GM18873 (cell line): ENCODE measurements around the gene NUDC.
"Not testable (repeated sequence)": the region's sequence is repeated elsewhere in the genome, so short reads cannot be mapped to it uniquely, and the experiment has no call there.

Source experiments
- ATAC-seq: cut with Tn5 transposase; IDR thresholded peaks from one replicate; pipeline ENCODE4 v1.9.1; 2021; ENCODE audit warnings: mild to moderate bottlenecking, moderate library complexity, moderate number of reproducible peaks; ENCODE audit not compliant: unreplicated experiment, low FRiP score

The NUDC gene

GRCh38 chr1:26981146-26981846, 59.8 kb downstream of the NUDC start:
- no peak for ATAC-seq

- ATAC-seq: no peak
Measured at GRCh38 chr1:26983863-26984262, 62.3 kb downstream of the NUDC start.

DNA sequence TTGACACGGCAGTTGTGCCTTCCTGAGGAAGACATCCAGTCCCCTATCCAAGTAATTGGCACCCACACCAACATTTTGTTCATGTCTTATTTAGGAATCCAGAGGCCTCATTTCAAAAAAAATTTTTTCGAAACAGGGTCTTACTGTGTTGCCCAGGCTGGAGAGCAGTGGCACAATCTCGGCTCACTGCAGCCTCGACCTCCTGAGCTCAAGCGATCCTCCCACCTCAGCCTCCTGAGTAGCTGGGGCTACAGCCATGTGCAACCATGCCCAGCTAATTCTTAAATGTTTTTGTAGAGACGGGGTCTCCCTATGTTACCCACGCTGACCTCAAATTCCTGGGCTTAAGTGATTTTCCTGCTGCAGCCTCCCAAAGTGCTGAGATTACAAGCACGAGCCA, 62.7 kb downstream of the NUDC start:
- no peak for ATAC-seq

DNA sequence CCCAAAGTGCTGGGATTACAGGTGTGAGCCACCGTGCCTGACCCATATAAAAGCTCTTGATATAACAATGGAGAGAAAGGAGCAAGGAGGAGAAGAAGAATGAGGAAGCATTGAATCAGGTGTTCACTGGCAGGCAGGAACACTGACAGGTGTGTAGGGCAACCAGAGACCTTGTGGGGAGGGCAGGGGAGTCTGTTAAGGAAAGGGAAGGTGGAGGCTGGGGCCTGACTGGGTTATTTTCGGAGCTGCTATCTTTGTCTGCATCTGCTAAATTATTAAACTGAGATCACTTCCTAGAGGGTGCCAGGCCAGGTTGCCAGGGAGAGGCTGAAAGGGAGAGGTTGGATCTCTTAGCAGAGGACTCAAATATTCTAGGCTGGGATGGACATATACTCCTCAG, 65.1 kb downstream of the NUDC start:
- ATAC-seq: no peak

- not testable (repeated sequence) for ATAC-seq
Measured at GRCh38 chr1:26989403-26990109, 68.0 kb downstream of the NUDC start.

DNA sequence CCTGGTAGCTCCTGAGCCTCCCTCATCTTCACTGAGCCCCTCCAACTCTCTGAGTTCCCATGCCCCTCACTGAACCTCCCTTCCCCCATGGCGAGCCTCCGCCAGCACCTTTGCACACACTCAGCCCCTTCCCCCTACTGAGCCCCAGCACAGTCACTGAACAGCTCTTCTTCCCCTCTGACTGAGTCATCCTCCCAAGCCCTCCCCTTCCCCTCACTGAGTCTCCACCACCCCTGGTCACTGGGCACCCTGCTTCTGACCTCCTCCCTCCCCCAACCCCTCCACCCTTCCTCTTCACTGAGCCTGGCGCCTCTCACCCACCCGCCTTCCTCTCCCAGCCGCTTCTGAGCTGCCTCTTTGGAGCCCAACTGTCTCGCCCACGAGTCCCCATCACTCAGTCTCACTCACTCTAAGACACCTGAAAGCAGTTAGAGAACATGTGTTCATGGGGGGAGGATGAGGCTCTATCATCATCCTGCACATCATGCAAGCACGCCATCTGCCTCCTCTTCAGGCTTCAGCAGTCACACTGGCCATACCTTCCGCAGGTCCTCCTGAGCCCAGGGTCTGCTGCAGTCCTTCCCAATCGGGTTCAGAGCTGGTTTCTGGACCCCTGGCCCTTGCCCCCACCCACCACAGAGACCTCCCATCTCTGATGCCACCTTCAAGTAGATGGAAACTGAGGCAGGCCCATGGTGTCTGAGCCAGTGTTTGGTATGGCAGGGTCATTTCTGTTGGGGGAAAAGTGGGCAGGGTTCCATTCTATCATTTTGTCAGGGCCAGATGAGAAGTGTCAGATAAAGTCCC, 70.0 kb downstream of the NUDC start:
- ATAC-seq: no peak

DNA sequence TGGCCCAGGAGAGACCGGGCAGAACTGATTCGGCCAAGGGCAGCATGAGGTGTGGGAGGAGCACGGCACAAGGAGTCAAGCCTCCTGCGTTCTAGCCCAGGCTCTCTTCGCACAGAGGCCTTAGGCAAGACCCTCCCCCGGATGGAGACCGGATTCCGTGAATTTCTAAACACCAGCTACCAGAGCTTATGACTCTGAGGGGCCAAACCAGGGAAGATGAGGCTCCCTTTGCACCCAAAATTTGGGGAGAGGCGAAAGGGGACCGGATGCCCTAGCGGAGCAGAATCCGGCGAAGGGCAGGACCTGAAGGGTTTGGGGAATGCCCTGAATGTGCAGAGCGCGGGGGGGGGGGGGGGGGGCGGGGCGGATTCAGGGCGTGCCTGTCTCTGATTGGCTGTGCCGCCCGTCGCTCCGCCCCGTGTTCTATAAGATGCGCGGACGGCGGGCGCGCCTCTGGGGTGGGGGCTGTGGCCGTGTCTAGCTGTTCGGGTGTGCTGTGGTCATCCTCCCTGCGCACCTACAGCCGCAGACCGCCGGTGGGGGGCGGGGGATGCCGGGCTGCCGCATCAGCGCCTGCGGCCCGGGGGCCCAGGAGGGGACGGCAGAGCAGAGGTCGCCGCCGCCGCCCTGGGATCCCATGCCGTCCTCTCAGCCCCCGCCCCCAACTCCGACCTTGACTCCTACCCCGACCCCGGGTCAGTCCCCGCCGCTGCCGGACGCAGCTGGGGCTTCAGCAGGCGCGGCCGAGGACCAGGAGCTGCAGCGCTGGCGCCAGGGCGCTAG, 71.9 kb downstream of the NUDC start, which contains the start of gene TRNP1:
TSS of gene TRNP1 (plus strand) at position 456 of the 783 bp plus-strand sequence. CDS start at position 551, 95 bp downstream.
- ATAC-seq: no peak

GRCh38 chr1:26994020-26994786, 72.7 kb downstream of the NUDC start:
- no peak for ATAC-seq

DNA sequence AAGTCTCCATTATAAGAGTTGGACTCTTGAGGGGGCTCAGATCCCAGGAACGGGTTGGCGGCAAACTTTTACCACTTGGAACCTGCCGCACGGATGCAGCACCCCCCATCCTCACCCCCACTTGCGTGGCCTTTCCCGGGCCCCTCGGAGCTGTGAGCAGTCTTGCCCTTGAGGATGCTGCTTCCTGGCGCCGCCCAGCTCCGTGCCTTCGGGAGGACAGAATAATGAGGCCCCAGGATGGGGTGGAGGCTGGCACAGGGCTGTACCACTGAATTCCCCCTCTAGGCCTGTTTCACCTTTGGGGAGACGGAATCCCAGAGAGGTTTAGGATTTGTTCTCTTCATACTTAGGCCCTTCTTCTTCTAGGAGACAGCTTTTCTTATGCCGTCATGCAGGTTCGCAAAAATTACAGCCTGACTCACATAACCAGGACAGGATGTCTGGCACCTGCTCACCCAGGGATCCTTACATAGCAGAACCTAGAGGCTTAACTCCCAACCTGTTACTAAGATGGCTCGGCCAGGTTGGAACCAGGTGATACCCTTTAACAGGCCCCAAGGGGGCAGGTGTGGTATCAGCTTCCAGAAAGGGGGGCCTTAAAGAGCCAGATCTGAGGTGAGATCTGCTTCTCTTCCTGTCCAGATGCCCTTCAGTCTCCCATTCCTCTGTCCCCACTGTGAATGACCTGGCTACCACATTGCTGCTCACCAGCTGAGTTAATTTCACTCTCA, 73.4 kb downstream of the NUDC start:
- no peak for ATAC-seq

DNA sequence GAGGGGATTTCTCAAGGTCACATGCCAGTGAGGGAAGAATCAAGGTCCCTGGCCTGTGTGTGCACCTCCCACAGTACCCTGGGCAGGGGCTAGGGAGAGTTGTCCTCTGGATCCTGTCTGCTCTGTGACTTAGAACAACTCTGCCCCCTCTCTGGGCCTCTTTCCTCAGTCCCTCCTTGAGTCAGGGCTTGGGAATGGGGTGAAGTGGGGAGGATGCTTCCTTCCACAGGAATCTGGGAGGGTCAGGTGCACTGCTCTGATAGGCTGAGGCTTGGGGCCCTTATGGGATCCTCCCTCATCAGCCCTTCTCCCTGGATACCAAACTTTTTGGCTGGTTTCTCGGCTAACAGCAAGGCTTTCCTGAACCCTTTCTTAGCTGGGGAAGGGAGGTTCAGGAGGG, 74.5 kb downstream of the NUDC start:
- ATAC-seq: no peak
